ENCODE data around the gene ARMC5.

ARMC5 gene

GRCh38 chr16:31473264-31473984, 14.1 kb downstream of the ARMC5 start:
- no peak for ATAC-seq (ENCODE audit: insufficient read depth, low read depth)
- Histone ChIP-seq H3K27me3 (ENCODE audit: insufficient read depth, low read length, poor library complexity) (no peaks in the 10 kb centered on the region), H3K9ac (ENCODE audit: low read depth, low read length) (no peak overlapping the region), H4K20me1 (ENCODE audit: insufficient read depth, low read length) (no peaks in the 10 kb centered on the region), H3K4me3 (ENCODE audit: low read depth in 1 of 2, low read length in 2 of 2) (no peak overlapping the region), H3K9me3 (ENCODE audit: insufficient read depth, low read length, severe bottlenecking) (no peaks in the 10 kb centered on the region), H3K4me1 (ENCODE audit: insufficient read depth, low read length) (peaks cover 24% of the 10 kb centered on the region), H3K27ac (ENCODE audit: low read length) (no peak overlapping the region), H3K4me2 (ENCODE audit: insufficient read depth, low read length) (no peak overlapping the region), H2AFZ (ENCODE audit: low read depth, low read length) (no peak overlapping the region), H3K36me3 (ENCODE audit: insufficient read depth, low read length) (no peaks in the 10 kb centered on the region), H3K79me2 (ENCODE audit: insufficient read depth, low read length) (no peaks in the 10 kb centered on the region)
- TF ChIP-seq CTCF (IDR thresholded peaks at IDR 0.05; ENCODE audit: borderline replicate concordance, extremely low read depth, low read length, poor library complexity, severe bottlenecking) (no peak), EZH2 (IDR thresholded peaks at IDR 0.05; ENCODE audit: borderline replicate concordance, low read depth, low read length, severe bottlenecking) (no peak)
- DNase-seq: no peak

GRCh38 chr16:31474173-31474714, 14.9 kb downstream of the ARMC5 start:
- Histone ChIP-seq H3K4me1 (ENCODE audit: insufficient read depth, low read length) (peaks cover 18% of the 10 kb centered on the region), H2AFZ (ENCODE audit: low read depth, low read length) (no peak overlapping the region)
- ATAC-seq (ENCODE audit: insufficient read depth, low read depth): no peak

GRCh38 chr16:31474773-31475738, 15.8 kb downstream of the ARMC5 start:
- no peaks in the 10 kb centered on the region for H3K9me3 ChIP-seq (ENCODE audit: insufficient read depth, low read length, severe bottlenecking)
- peaks cover 18% of the 10 kb centered on the region for H3K4me1 ChIP-seq (ENCODE audit: insufficient read depth, low read length)
- no peaks in the 10 kb centered on the region for H4K20me1 ChIP-seq (ENCODE audit: insufficient read depth, low read length)
- H3K27ac ChIP-seq (ENCODE audit: low read length): no peak overlapping the region
- TF ChIP-seq EZH2 (IDR thresholded peaks at IDR 0.05; ENCODE audit: borderline replicate concordance, low read depth, low read length, severe bottlenecking): no peak
- TF ChIP-seq CTCF (IDR thresholded peaks at IDR 0.05; ENCODE audit: borderline replicate concordance, extremely low read depth, low read length, poor library complexity, severe bottlenecking): no peak
- no peak overlapping the region for H3K4me3 ChIP-seq (ENCODE audit: low read depth in 1 of 2, low read length in 2 of 2)
- no peaks in the 10 kb centered on the region for H3K79me2 ChIP-seq (ENCODE audit: insufficient read depth, low read length)
- no peaks in the 10 kb centered on the region for H3K27me3 ChIP-seq (ENCODE audit: insufficient read depth, low read length, poor library complexity)
- ATAC-seq (ENCODE audit: insufficient read depth, low read depth): no peak
- no peaks in the 10 kb centered on the region for H3K36me3 ChIP-seq (ENCODE audit: insufficient read depth, low read length)
- H2AFZ ChIP-seq (ENCODE audit: low read depth, low read length): no peak overlapping the region
- DNase-seq: no peak
- no peak overlapping the region for H3K4me2 ChIP-seq (ENCODE audit: insufficient read depth, low read length)
- no peak overlapping the region for H3K9ac ChIP-seq (ENCODE audit: low read depth, low read length)

More at GRCh38 chr16:31474173-31474714, 14.9 kb downstream of the ARMC5 start:
- H4K20me1 ChIP-seq (ENCODE audit: insufficient read depth, low read length): no peaks in the 10 kb centered on the region
- H3K27me3 ChIP-seq (ENCODE audit: insufficient read depth, low read length, poor library complexity): no peaks in the 10 kb centered on the region
- no peak for DNase-seq
- no peak overlapping the region for H3K9ac ChIP-seq (ENCODE audit: low read depth, low read length)
- no peak overlapping the region for H3K4me2 ChIP-seq (ENCODE audit: insufficient read depth, low read length)
- no peak overlapping the region for H3K27ac ChIP-seq (ENCODE audit: low read length)
- no peaks in the 10 kb centered on the region for H3K79me2 ChIP-seq (ENCODE audit: insufficient read depth, low read length)
- H3K9me3 ChIP-seq (ENCODE audit: insufficient read depth, low read length, severe bottlenecking): no peaks in the 10 kb centered on the region
- TF ChIP-seq CTCF (IDR thresholded peaks at IDR 0.05; ENCODE audit: borderline replicate concordance, extremely low read depth, low read length, poor library complexity, severe bottlenecking): no peak
- TF ChIP-seq EZH2 (IDR thresholded peaks at IDR 0.05; ENCODE audit: borderline replicate concordance, low read depth, low read length, severe bottlenecking): no peak
- H3K36me3 ChIP-seq (ENCODE audit: insufficient read depth, low read length): no peaks in the 10 kb centered on the region
- no peak overlapping the region for H3K4me3 ChIP-seq (ENCODE audit: low read depth in 1 of 2, low read length in 2 of 2)
